Endothelial cell of umbilical vein (primary cell): Measurements from ENCODE around the gene EFCAB8. TPM values are rescaled to one million over a fixed set of nuclear protein-coding genes. Genes with fewer than 3 reads are reported as not detected.

ENCODE experiments used
- BruUV-seq: library from RNA; stranded (reverse); fragments of 400-500 nt; replicated peaks from 2 replicates; lab custom pipeline; 2021; lab: Mats Ljungman, UMichigan
- CTCF ChIA-PET: fragments of 300-600, 350-600 bp; sonication (Branson Sonifier 250); formaldehyde crosslinking; loops from one replicate; lab custom pipeline; 2021; ENCODE audit warnings: antibody characterized with exemption, inconsistent platforms; lab: Charles Lee
- POLR2A ChIA-PET: fragments of 300-600, 350-600 bp; sonication (Branson Sonifier 250); formaldehyde crosslinking; loops from one replicate; lab custom pipeline; 2021; ENCODE audit warnings: antibody characterized with exemption, inconsistent platforms; lab: Charles Lee
- DNase-seq: peaks from one replicate; pipeline ENCODE4 v3.0.0-alpha.2; 2011; ENCODE audit warnings: low read depth, low spot score
- FAIRE-seq: peaks from 2 replicates; lab custom pipeline; 2011; peaks lifted over from hg19 to GRCh38; lab: Jason Lieb, UNC
- H2AFZ ChIP-seq: 2 replicates; pipeline ENCODE4 v1.6.0; 2012; ENCODE audit warnings: low read depth, low read length, control low read depth, inconsistent platforms
- H3K27ac ChIP-seq: 2 replicates; pipeline ENCODE4 v1.5.1; 2011; ENCODE audit warnings: low read depth, mild to moderate bottlenecking, control low read depth, low read length, moderate library complexity; ENCODE audit not compliant: insufficient read depth
- H3K27me3 ChIP-seq, 2 experiments: 2 replicates each; pipeline versions ENCODE4 v1.6.0 to v1.6.1; 2011; ENCODE audit warnings: low read length in 2 of 2, mixed read lengths in 1 of 2; ENCODE audit not compliant: control insufficient read depth in 2 of 2, insufficient read depth in 2 of 2
- H3K36me3 ChIP-seq, 2 experiments: 2 replicates in 1 of 2; 3 replicates in 1 of 2; pipeline ENCODE4 v1.5.1; 2011; ENCODE audit warnings: low read length in 2 of 2, mild to moderate bottlenecking in 1 of 2, moderate library complexity in 1 of 2; ENCODE audit not compliant: control insufficient read depth in 2 of 2, insufficient read depth in 2 of 2; ENCODE audit errors: extremely low read depth in 1 of 2
- H3K4me1 ChIP-seq: 3 replicates; pipeline ENCODE4 v1.5.1; 2011; ENCODE audit warnings: mild to moderate bottlenecking, low read length; ENCODE audit not compliant: control insufficient read depth, insufficient read depth; ENCODE audit errors: extremely low read depth
- H3K4me2 ChIP-seq: 2 replicates; pipeline ENCODE4 v1.6.1; 2011; ENCODE audit warnings: low read length, control low read depth, mixed read lengths; ENCODE audit not compliant: insufficient read depth
- H3K4me3 ChIP-seq, 3 experiments: fragments of 200-600 bp in 1 of 3; sonication (generic), shearing (Covaris generic) in 1 of 3; replicated peaks in 1 of 3; 2 replicates each; pipeline ENCODE4 v1.5.1; 2011 to 2016; ENCODE audit warnings: control low read depth in 3 of 3, low read length in 3 of 3, mild to moderate bottlenecking in 2 of 3, inconsistent platforms in 1 of 3, low read depth in 1 of 3, moderate library complexity in 1 of 3; ENCODE audit not compliant: insufficient read depth in 1 of 3
- H3K79me2 ChIP-seq: 2 replicates; pipeline ENCODE4 v1.6.0; 2012; ENCODE audit warnings: low read length, inconsistent platforms; ENCODE audit not compliant: control insufficient read depth, insufficient read depth
- H3K9ac ChIP-seq: replicated peaks from 2 replicates; pipeline ENCODE3; 2011; ENCODE audit warnings: low read length, control low read depth; ENCODE audit not compliant: insufficient read depth; ENCODE audit errors: extremely low read depth
- H3K9me1 ChIP-seq: replicated peaks from 3 replicates; pipeline ENCODE4 v1.6.0; 2011; ENCODE audit warnings: mild to moderate bottlenecking, low read length; ENCODE audit not compliant: control insufficient read depth, insufficient read depth; ENCODE audit errors: extremely low read depth
- H3K9me3 ChIP-seq: replicated peaks from 2 replicates; pipeline ENCODE4 v1.5.1; 2012; ENCODE audit warnings: low read length, inconsistent platforms; ENCODE audit not compliant: control insufficient read depth, insufficient read depth
- H4K20me1 ChIP-seq: replicated peaks from 2 replicates; pipeline ENCODE3; 2011; ENCODE audit warnings: mild to moderate bottlenecking, low read length; ENCODE audit not compliant: control insufficient read depth, insufficient read depth; ENCODE audit errors: extremely low read depth
- EZH2 ChIP-seq: IDR thresholded peaks from 2 replicates; pipeline ENCODE4 v1.6.1; 2012; ENCODE audit warnings: borderline replicate concordance, low read depth, mild to moderate bottlenecking, moderate library complexity, low read length, inconsistent platforms; ENCODE audit not compliant: severe bottlenecking
- FOS ChIP-seq: IDR thresholded peaks from 2 replicates; pipeline ENCODE4 v1.6.1; 2011; ENCODE audit warnings: mild to moderate bottlenecking, low read length, moderate library complexity, borderline replicate concordance; ENCODE audit not compliant: insufficient read depth
- GATA2 ChIP-seq: IDR thresholded peaks from 2 replicates; pipeline ENCODE4 v1.7.0; 2011; ENCODE audit warnings: low read depth, mild to moderate bottlenecking, moderate library complexity, mixed read lengths, low read length; ENCODE audit not compliant: insufficient read length, insufficient read depth
- JUN ChIP-seq: IDR thresholded peaks from 2 replicates; pipeline ENCODE4 v1.6.1; 2011; ENCODE audit warnings: borderline replicate concordance, low read depth; ENCODE audit not compliant: insufficient read length, insufficient read depth
- MYC ChIP-seq: IDR thresholded peaks from one replicate; pipeline ENCODE4 v1.6.1; 2011; ENCODE audit warnings: mild to moderate bottlenecking, low read depth, low read length
- POLR2A ChIP-seq: IDR thresholded peaks from 2 replicates; pipeline ENCODE4 v1.6.1; 2012; ENCODE audit warnings: low read depth, mild to moderate bottlenecking, control low read depth, low read length
- POLR2AphosphoS5 ChIP-seq: IDR thresholded peaks from 2 replicates; pipeline ENCODE4 v1.6.1; 2012; ENCODE audit warnings: low read depth, mild to moderate bottlenecking, control low read depth, low read length, moderate library complexity; ENCODE audit not compliant: insufficient read depth
- dilution Hi-C: fragments of 300-500 bp; cut with MboI; formaldehyde crosslinking; loops from one replicate; pipeline ENCODE4 v1.15.0; 2019; ENCODE audit warnings: low sequenced_read_pairs; ENCODE audit not compliant: extremely low pct_ligation_motif_present
- intact Hi-C: fragments of 100-400 bp; cut with micrococcal nuclease; formaldehyde crosslinking; loops from one replicate; pipeline ENCODE4 v1.10.0; 2022
- polyA plus RNA-seq, 4 experiments: library from polyadenylated mRNA; depleted of rRNA in 3 of 4; stranded (reverse) in 3 of 4; unstranded in 1 of 4; fragments of >200 nt; gene quantifications; 2 replicates each; pipeline versions ENCODE4 v1.2.1 to v1.2.3, GENCODE V29; 2011 to 2012; ENCODE audit warnings: missing spikeins in 1 of 4
- total RNA-seq: library from RNA; stranded (reverse); gene quantifications from 2 replicates; pipeline ENCODE4 v1.2.3, GENCODE V29; 2021
- TF ChIP-seq, protein P1 (sequence below): IDR thresholded peaks from 2 replicates; pipeline ENCODE4 v1.6.1; 2011; ENCODE audit not compliant: insufficient read depth, insufficient read length
- TF ChIP-seq, protein P2 (sequence below), 2 donors: IDR thresholded peaks; 1 replicate in 1 of 2; 2 replicates in 1 of 2; pipeline ENCODE4 v1.5.1; 2011; ENCODE audit warnings: low read length in 2 of 2, mild to moderate bottlenecking in 2 of 2, moderate library complexity in 2 of 2, control low read depth in 1 of 2, inconsistent platforms in 1 of 2, low read depth in 1 of 2; ENCODE audit not compliant: insufficient read depth in 1 of 2; ENCODE audit errors: extremely low read depth in 1 of 2

The EFCAB8 gene
- total and polyA plus RNA-seq, 2 donors (not counting 3 experiments of a cell fraction or from before 2014, with no cell fraction given) = 0.01 to 0.31 TPM

DNA sequence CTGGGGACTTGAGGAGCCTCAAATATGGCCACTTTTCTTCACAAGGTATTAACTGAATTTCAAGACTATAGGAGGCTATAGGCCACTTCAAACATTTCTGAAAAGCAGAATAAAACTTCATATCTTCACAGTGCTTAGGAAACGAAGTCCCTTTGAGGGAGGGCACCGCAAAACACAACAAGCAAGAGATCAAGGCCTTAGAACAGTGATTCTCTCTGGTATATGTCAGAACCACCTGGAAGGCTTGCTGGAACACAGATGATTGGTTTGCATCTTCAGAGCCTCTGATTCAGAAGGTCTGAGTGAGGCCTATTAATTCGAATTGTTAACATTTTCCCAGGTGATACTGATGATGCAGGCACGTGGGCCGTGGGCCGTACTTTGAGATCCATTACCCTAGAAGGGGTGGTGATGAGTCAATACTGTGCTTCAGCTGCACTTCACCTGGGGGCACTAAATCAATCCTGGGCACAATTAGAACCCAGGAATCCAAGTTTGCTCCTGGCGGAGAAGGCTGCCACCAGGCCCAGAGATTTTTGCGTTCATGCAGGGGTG lies 134.8 kb downstream of the EFCAB8 start:
- POLR2A ChIA-PET = no interaction called here
- Histone ChIP-seq H3K36me3 (no peaks in the 10 kb centered on the region), H3K4me2 (no peak overlapping the region), H3K79me2 (no peaks in the 10 kb centered on the region), H3K27ac (no peak overlapping the region), H3K9me1 (no peaks in the 10 kb centered on the region), H2AFZ (no peak overlapping the region), H3K9me3 (no peaks in the 10 kb centered on the region), H3K9ac (no peak overlapping the region), H3K4me3 (no peak overlapping the region), H3K4me1 (no peaks in the 10 kb centered on the region), H3K27me3 (peaks cover 2 to 4% of the 10 kb centered on the region in 2 experiments), H4K20me1 (no peaks in the 10 kb centered on the region)
- DNase-seq (no peak), FAIRE-seq (no peak)
- intact Hi-C loops = no loop called here
- CTCF ChIA-PET = interaction anchor here (0.9 to 1.1 kb wide), 2 partner anchors 9 to 23 kb away, joined by 3 read pairs; no protein-coding TSS in a partner anchor
- dilution Hi-C loops = no loop called here
- no peak for TF ChIP-seq POLR2A
- TF ChIP-seq, protein P1, sequence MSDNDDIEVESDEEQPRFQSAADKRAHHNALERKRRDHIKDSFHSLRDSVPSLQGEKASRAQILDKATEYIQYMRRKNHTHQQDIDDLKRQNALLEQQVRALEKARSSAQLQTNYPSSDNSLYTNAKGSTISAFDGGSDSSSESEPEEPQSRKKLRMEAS = no peak
- no peak for TF ChIP-seq GATA2
- TF ChIP-seq JUN = no peak
- no peak for TF ChIP-seq FOS
- TF ChIP-seq EZH2 = no peak
- TF ChIP-seq POLR2AphosphoS5 = no peak
- no peak for TF ChIP-seq MYC
- TF ChIP-seq, protein P2, sequence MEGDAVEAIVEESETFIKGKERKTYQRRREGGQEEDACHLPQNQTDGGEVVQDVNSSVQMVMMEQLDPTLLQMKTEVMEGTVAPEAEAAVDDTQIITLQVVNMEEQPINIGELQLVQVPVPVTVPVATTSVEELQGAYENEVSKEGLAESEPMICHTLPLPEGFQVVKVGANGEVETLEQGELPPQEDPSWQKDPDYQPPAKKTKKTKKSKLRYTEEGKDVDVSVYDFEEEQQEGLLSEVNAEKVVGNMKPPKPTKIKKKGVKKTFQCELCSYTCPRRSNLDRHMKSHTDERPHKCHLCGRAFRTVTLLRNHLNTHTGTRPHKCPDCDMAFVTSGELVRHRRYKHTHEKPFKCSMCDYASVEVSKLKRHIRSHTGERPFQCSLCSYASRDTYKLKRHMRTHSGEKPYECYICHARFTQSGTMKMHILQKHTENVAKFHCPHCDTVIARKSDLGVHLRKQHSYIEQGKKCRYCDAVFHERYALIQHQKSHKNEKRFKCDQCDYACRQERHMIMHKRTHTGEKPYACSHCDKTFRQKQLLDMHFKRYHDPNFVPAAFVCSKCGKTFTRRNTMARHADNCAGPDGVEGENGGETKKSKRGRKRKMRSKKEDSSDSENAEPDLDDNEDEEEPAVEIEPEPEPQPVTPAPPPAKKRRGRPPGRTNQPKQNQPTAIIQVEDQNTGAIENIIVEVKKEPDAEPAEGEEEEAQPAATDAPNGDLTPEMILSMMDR (IDR thresholded peaks at IDR 0.05; ENCODE audit: extremely low read depth in 1 of 2, insufficient read depth in 1 of 2, low read depth in 1 of 2, low read length in 2 of 2) = no peak
- BruUV-seq = no TSS peak
